Testis (tissue), 3 donors: ENCODE measurements around the gene ARHGEF7. TPM values are rescaled to one million over a fixed set of nuclear protein-coding genes. Genes with fewer than 3 reads are reported as not detected.
A peak's percentile ranks its signal among the peaks of the same experiment; 100 is the strongest.

ENCODE experiments used
- DNase-seq: peaks from one replicate; pipeline ENCODE4 v3.0.0-alpha.2; 2019
- H3K27ac ChIP-seq, 2 donors: fragments of 200-600 bp; sonication (generic); one replicate each; pipeline ENCODE4 v1.5.1; 2019
- H3K27me3 ChIP-seq: fragments of 200-600 bp; sonication (generic); one replicate; pipeline ENCODE4 v1.5.1; 2019
- H3K36me3 ChIP-seq: fragments of 200-600 bp; sonication (generic); one replicate; pipeline ENCODE4 v1.5.1; 2017; ENCODE audit warnings: low read depth; ENCODE audit errors: missing control alignments
- H3K4me1 ChIP-seq: fragments of 200-600 bp; sonication (generic); one replicate; pipeline ENCODE4 v1.5.1; 2019
- H3K4me3 ChIP-seq, 2 donors: fragments of 200-600 bp; sonication (generic); one replicate each; pipeline ENCODE4 v1.5.1; 2017 to 2019
- H3K9me3 ChIP-seq: fragments of 200-600 bp; sonication (generic); one replicate; pipeline ENCODE4 v1.5.1; 2017
- CTCF ChIP-seq, 3 experiments: fragments of 450-650 bp in 2 of 3; fragments of 200-600 bp in 1 of 3; sonication (generic) in 1 of 3; IDR thresholded peaks; one replicate each; pipeline ENCODE4 v1.5.1; 2016 to 2019; ENCODE audit warnings: antibody characterized with exemption in 3 of 3, mild to moderate bottlenecking in 2 of 3, moderate library complexity in 1 of 3
- POLR2A ChIP-seq: fragments of 450-650 bp; IDR thresholded peaks from one replicate; pipeline ENCODE4 v1.6.1; 2017; ENCODE audit warnings: antibody characterized with exemption, mild to moderate bottlenecking, moderate library complexity
- WGBS, 2 donors: methylation state at CpG; one replicate each; pipeline ENCODE4 v1.1.5; 2018; 5-methylcytosine and 5-hydroxymethylcytosine counted together
- intact Hi-C: fragments of 100-400 bp; cut with DNase I; formaldehyde crosslinking; loops from one replicate; pipeline ENCODE4 v1.15.1; 2023; ENCODE audit warnings: low total_unique reads
- polyA plus RNA-seq: library from polyadenylated mRNA; stranded (reverse); fragments of 350-450 nt; fragmentation: Illumina TruSeq; extraction: RNeasy Lipid Tissue Mini Kit (QIAGEN cat#74804); gene quantifications from one replicate; pipeline ENCODE4 v1.2.3, GENCODE V29; 2014; ENCODE audit warnings: low read depth, low replicate concordance; ENCODE audit not compliant: insufficient read depth
- total RNA-seq, 2 donors: library from RNA; depleted of rRNA; stranded (reverse); fragments of >200 nt; gene quantifications; one replicate each; pipeline ENCODE4 v1.2.3, GENCODE V29; 2016

The ARHGEF7 gene
- total and polyA plus RNA-seq, 3 donors from 2014 or later: 73.6 to 136 (median 118) TPM

- intact Hi-C loops: no loop called here
- H3K27me3 ChIP-seq: no peaks in the 10 kb centered on the region
- WGBS, 2 donors: 87 to 88% methylated on average over 26 to 27 of the region's 27 CpGs
- H3K4me3 ChIP-seq: no peak overlapping the region
- no peaks in the 10 kb centered on the region for H3K36me3 ChIP-seq
- TF ChIP-seq CTCF (IDR thresholded peaks at IDR 0.05) (no peak), POLR2A (no peak)
- H3K4me1 ChIP-seq: peaks cover 11% of the 10 kb centered on the region
- no peak overlapping the region for H3K27ac ChIP-seq
- no peak for DNase-seq
- no peaks in the 10 kb centered on the region for H3K9me3 ChIP-seq
Measured at GRCh38 chr13:111228262-111229144, 113.4 kb downstream of the ARHGEF7 start.

GRCh38 chr13:111230385-111230930 is 115.3 kb downstream of the ARHGEF7 start:
- DNase-seq: no peak
- no peaks in the 10 kb centered on the region for H3K36me3 ChIP-seq
- intact Hi-C loops: no loop called here
- no peaks in the 10 kb centered on the region for H3K27me3 ChIP-seq
- H3K4me1 ChIP-seq: peaks cover 12% of the 10 kb centered on the region
- no peak overlapping the region for H3K4me3 ChIP-seq
- no peaks in the 10 kb centered on the region for H3K9me3 ChIP-seq
- WGBS, 2 donors: 83 to 86% methylated on average over 10 of the region's 10 CpGs
- TF ChIP-seq CTCF (IDR thresholded peaks at IDR 0.05) (no peak), POLR2A (no peak)
- H3K27ac ChIP-seq: no peak overlapping the region

- intact Hi-C loops: no loop called here
- no peak for TF ChIP-seq CTCF (IDR thresholded peaks at IDR 0.05)
- no peak for TF ChIP-seq POLR2A
- no peak for DNase-seq
Measured at GRCh38 chr13:111232191-111232590, 117.1 kb downstream of the ARHGEF7 start.

GRCh38 chr13:111233080-111233479 is 118.0 kb downstream of the ARHGEF7 start:
- Histone ChIP-seq H3K27me3 (no peaks in the 10 kb centered on the region), H3K27ac (peak overlapping the region; percentile 16 to 51), H3K36me3 (no peaks in the 10 kb centered on the region), H3K4me3 (no peak overlapping the region), H3K9me3 (no peaks in the 10 kb centered on the region), H3K4me1 (peaks cover 12% of the 10 kb centered on the region)
- peak; percentile 24 for DNase-seq
- 43 to 46% methylated on average over 1 of the region's 1 CpG for WGBS, 2 donors
- intact Hi-C loops: no loop called here
- TF ChIP-seq CTCF (IDR thresholded peaks at IDR 0.05): no peak
- no peak for TF ChIP-seq POLR2A

More at GRCh38 chr13:111232191-111232590, 117.1 kb downstream of the ARHGEF7 start:
- peaks cover 12% of the 10 kb centered on the region for H3K4me1 ChIP-seq
- H3K27ac ChIP-seq: peak overlapping the region in 1 of 2 donors; percentile 51
- H3K36me3 ChIP-seq: no peaks in the 10 kb centered on the region
- WGBS, 2 donors: 95 to 96% methylated on average over 7 of the region's 7 CpGs
- H3K27me3 ChIP-seq: no peaks in the 10 kb centered on the region
- H3K4me3 ChIP-seq: no peak overlapping the region
- H3K9me3 ChIP-seq: no peaks in the 10 kb centered on the region
